H1 (cell line): ENCODE measurements around the gene DPYSL4. TPM values are rescaled to one million over a fixed set of nuclear protein-coding genes. Genes with fewer than 3 reads are reported as not detected.

ENCODE experiments used
- BCL11A ChIP-seq, 2 experiments: IDR thresholded peaks; one replicate each; pipeline ENCODE4 v1.6.1; 2011; ENCODE audit warnings: low read depth in 2 of 2, low read length in 2 of 2, mild to moderate bottlenecking in 2 of 2
- CHD1 ChIP-seq: IDR thresholded peaks from 2 replicates; pipeline ENCODE4 v1.6.1; 2012; ENCODE audit warnings: low read depth, low read length, improper control_type of control experiment
- CTCF ChIP-seq, 3 experiments: IDR thresholded peaks; 1 replicate in 2 of 3; 2 replicates in 1 of 3; pipeline versions ENCODE4 v1.5.1 to v1.6.1; 2011; ENCODE audit warnings: low read length in 3 of 3, mild to moderate bottlenecking in 3 of 3, inconsistent platforms in 2 of 3, low read depth in 1 of 3, moderate library complexity in 1 of 3; ENCODE audit not compliant: insufficient read depth in 1 of 3; ENCODE audit errors: control extremely low read depth in 1 of 3
- RBBP5 ChIP-seq: IDR thresholded peaks from 2 replicates; pipeline ENCODE4 v1.7.1; 2012; ENCODE audit warnings: low read depth, mild to moderate bottlenecking, inconsistent platforms, low read length, moderate library complexity, borderline replicate concordance
- TAF7 ChIP-seq: optimal IDR thresholded peaks from 2 replicates; pipeline ENCODE3; 2011; ENCODE audit warnings: low read depth, mild to moderate bottlenecking, inconsistent platforms, low read length, moderate library complexity, borderline replicate concordance
- polyA plus RNA-seq, 7 experiments: library from polyadenylated mRNA; depleted of rRNA in 3 of 7; stranded (reverse) in 5 of 7; unstranded in 2 of 7; fragments of >200 nt in 5 of 7; fragments of 200-250 nt in 2 of 7; gene quantifications; 1 replicate in 5 of 7; 2 replicates in 1 of 7; 4 replicates in 1 of 7; pipeline versions ENCODE4 v1.2.1 to v1.2.3, GENCODE V29; 2011 to 2013; ENCODE audit warnings: missing spikeins in 2 of 7, mixed read lengths in 2 of 7
- total RNA-seq: library from RNA; stranded (reverse); fragmentation: NEBNext Ultra II Directional; extraction: Animal tissue kit (Norgen Biotek cat#: 25700); gene quantifications from 2 replicates; pipeline ENCODE4 v1.2.1, GENCODE V29; 2021

The DPYSL4 gene
- total and polyA plus RNA-seq, 2 of the 8 experiments (the other 6 are each of a cell fraction or from before 2014, with no cell fraction given) = 12.9 to 15.2 TPM

- TF ChIP-seq CTCF (IDR thresholded peaks at IDR 0.05; ENCODE audit: control extremely low read depth in 1 of 3, insufficient read depth in 1 of 3, low read depth in 1 of 3, low read length in 3 of 3) (no peak), CHD1 (no peak), TAF7 (no peak), RBBP5 (no peak), BCL11A (IDR thresholded peaks at IDR 0.05; ENCODE audit: low read depth in 2 of 2, low read length in 2 of 2) (no peak)
These were observed 56.9 kb downstream of the DPYSL4 start (continued) for GRCh38 chr10:132243626-132244025.
